HepG2 (cell line): Measurements from ENCODE around the gene AKTIP. TPM values are rescaled to one million over a fixed set of nuclear protein-coding genes. Genes with fewer than 3 reads are reported as not detected.

Experiments used
- ATAC-seq: fragments of 200-7000 bp; cut with Tn5 transposase; 3 replicates; pipeline ENCODE4 v1.9.1; 2020; ENCODE audit warnings: mild to moderate bottlenecking, moderate library complexity
- BruUV-seq: library from RNA; stranded (reverse); fragments of 400-500 nt; replicated peaks from 2 replicates; lab custom pipeline; 2021; lab: Mats Ljungman, UMichigan
- CTCF ChIA-PET: fragments of 300-600 bp; formaldehyde crosslinking; extraction: SDS; loops from one replicate; lab custom pipeline; 2021; ENCODE audit warnings: low total read pairs, inconsistent platforms, low intra/inter-chr PET ratio; lab: Yijun Ruan, JAX
- POLR2A ChIA-PET: fragments of 350-600 bp; sonication (Branson Sonifier 250); formaldehyde crosslinking; loops from one replicate; lab custom pipeline; 2020; ENCODE audit warnings: antibody characterized with exemption, inconsistent platforms; lab: Yijun Ruan, JAX
- DNase-seq: peaks from one replicate; pipeline ENCODE4 v3.0.0-alpha.2; 2015; ENCODE audit warnings: low spot score
- FAIRE-seq: peaks from 3 replicates; lab custom pipeline; 2011; peaks lifted over from hg19 to GRCh38; lab: Jason Lieb, UNC
- H2AFZ ChIP-seq: one replicate; pipeline ENCODE4 v1.6.1; 2011; ENCODE audit warnings: low read length, inconsistent platforms
- H3K27ac ChIP-seq: fragments of 300-600 bp; 3 replicates; pipeline ENCODE4 v1.8.0; 2011; ENCODE audit warnings: mixed run types, mild to moderate bottlenecking, mixed read lengths, low read length, inconsistent platforms; ENCODE audit not compliant: insufficient read depth; ENCODE audit errors: extremely low read length
- H3K27me3 ChIP-seq, 2 experiments: fragments of 200-600 bp in 1 of 2; 2 replicates in 1 of 2; 3 replicates in 1 of 2; pipeline versions ENCODE4 v1.6.0 to v1.8.0; 2011; ENCODE audit warnings: low read length in 2 of 2, mild to moderate bottlenecking in 2 of 2, moderate library complexity in 2 of 2, inconsistent platforms in 1 of 2; ENCODE audit not compliant: insufficient read depth in 2 of 2, control insufficient read depth in 1 of 2
- H3K36me3 ChIP-seq, 2 experiments: fragments of 200-600 bp in 1 of 2; replicated peaks in 1 of 2; 2 replicates in 1 of 2; 3 replicates in 1 of 2; pipeline versions ENCODE4 v1.5.1 to v1.8.0; 2011; ENCODE audit warnings: low read length in 2 of 2, inconsistent platforms in 1 of 2; ENCODE audit not compliant: insufficient read depth in 2 of 2, control insufficient read depth in 1 of 2
- H3K4me1 ChIP-seq: 2 replicates; pipeline ENCODE4 v1.5.1; 2012; ENCODE audit warnings: low read length, inconsistent platforms; ENCODE audit not compliant: insufficient read depth
- H3K4me2 ChIP-seq: 2 replicates; pipeline ENCODE4 v1.6.0; 2011; ENCODE audit warnings: low read depth, low read length, inconsistent platforms
- H3K4me3 ChIP-seq, 3 experiments: fragments of 200-600 bp in 1 of 3; sonication (generic), shearing (Covaris generic) in 1 of 3; replicated peaks in 1 of 3; 2 replicates each; pipeline ENCODE4 v1.5.1; 2011 to 2016; ENCODE audit warnings: low read length in 3 of 3, inconsistent platforms in 2 of 3, low read depth in 2 of 3, mild to moderate bottlenecking in 2 of 3, control low read depth in 1 of 3, mixed read lengths in 1 of 3; ENCODE audit not compliant: insufficient read depth in 1 of 3
- H3K79me2 ChIP-seq: one replicate; pipeline ENCODE4 v1.6.1; 2011; ENCODE audit warnings: low read length, inconsistent platforms; ENCODE audit not compliant: insufficient read depth
- H3K9ac ChIP-seq: 2 replicates; pipeline ENCODE4 v1.6.0; 2011; ENCODE audit warnings: mild to moderate bottlenecking, low read depth, low read length, inconsistent platforms; ENCODE audit not compliant: insufficient read depth
- H3K9me3 ChIP-seq: 2 replicates; pipeline ENCODE4 v1.5.1; 2012; ENCODE audit warnings: mild to moderate bottlenecking, low read length
- H4K20me1 ChIP-seq: 2 replicates; pipeline ENCODE4 v1.6.0; 2011; ENCODE audit warnings: inconsistent platforms, mild to moderate bottlenecking, low read length, moderate library complexity; ENCODE audit not compliant: insufficient read depth
- ARHGAP35 ChIP-seq: sonication (generic); formaldehyde crosslinking; IDR thresholded peaks from 2 replicates; pipeline ENCODE4 v1.9.0; 2022; ENCODE audit warnings: mild to moderate bottlenecking, inconsistent platforms, moderate library complexity, missing genetic modification reagents, borderline replicate concordance
- CAMTA2 ChIP-seq: sonication (generic); formaldehyde crosslinking; IDR thresholded peaks from 2 replicates; pipeline ENCODE4 v1.4.0; 2020; ENCODE audit warnings: mild to moderate bottlenecking, missing genetic modification reagents, borderline replicate concordance
- TCF7 ChIP-seq: sonication (generic); IDR thresholded peaks from 2 replicates; pipeline ENCODE4 v1.6.1; 2016; ENCODE audit warnings: antibody characterized with exemption, low read depth
- ZMYM2 ChIP-seq: sonication (generic); formaldehyde crosslinking; IDR thresholded peaks from 2 replicates; pipeline ENCODE4 v1.8.0; 2022; ENCODE audit warnings: mild to moderate bottlenecking, missing genetic modification reagents
- WGBS: methylation state at CpG from one replicate; pipeline ENCODE4 v1.1.6; 2017; ENCODE audit warnings: low lambda C conversion rate; 5-methylcytosine and 5-hydroxymethylcytosine counted together
- in situ Hi-C: cut with HindIII; loops from 2 replicates; pipeline ENCODE4 v1.10.0; 2017; ENCODE audit warnings: low pct_unique_long_range_greater_than_20kb; ENCODE audit not compliant: extremely low pct_ligation_motif_present
- intact Hi-C: fragments of 100-400 bp; cut with micrococcal nuclease; formaldehyde crosslinking; loops from one replicate; pipeline ENCODE4 v1.10.0; 2022; ENCODE audit not compliant: unreplicated experiment
- polyA plus RNA-seq, 8 experiments: library from polyadenylated mRNA; depleted of rRNA in 3 of 8; stranded (reverse) in 7 of 8; unstranded in 1 of 8; fragments of >200 nt; fragmentation: Illumina TruSeq in 4 of 8; extraction: Trizol in 4 of 8; gene quantifications; 2 replicates each; pipeline versions ENCODE4 v1.2.1 to v1.2.3, GENCODE V29; 2011 to 2016; ENCODE audit warnings: low read depth in 4 of 8, missing spikeins in 1 of 8, mixed read lengths in 1 of 8; ENCODE audit not compliant: insufficient read depth in 1 of 8
- total RNA-seq, 5 experiments: library from RNA; depleted of rRNA; stranded (reverse); fragments of >200 nt; fragmentation: Illumina TruSeq; extraction: Trizol; gene quantifications; 2 replicates each; pipeline ENCODE4 v1.2.3, GENCODE V29; 2016; ENCODE audit warnings: low read depth in 1 of 5
- TF ChIP-seq, protein P1 (sequence below): sonication (generic); formaldehyde crosslinking; IDR thresholded peaks from 2 replicates; pipeline ENCODE4 v1.4.0; 2020; ENCODE audit warnings: missing genetic modification reagents

The AKTIP gene
- total and polyA plus RNA-seq, 2 of the 13 experiments (the other 11 are each of a cell fraction or from before 2014, with no cell fraction given) = 28.8 to 49.0 TPM

- no peak for TF ChIP-seq CAMTA2 (CRISPR knock-in tag)
- TF ChIP-seq, protein P1, sequence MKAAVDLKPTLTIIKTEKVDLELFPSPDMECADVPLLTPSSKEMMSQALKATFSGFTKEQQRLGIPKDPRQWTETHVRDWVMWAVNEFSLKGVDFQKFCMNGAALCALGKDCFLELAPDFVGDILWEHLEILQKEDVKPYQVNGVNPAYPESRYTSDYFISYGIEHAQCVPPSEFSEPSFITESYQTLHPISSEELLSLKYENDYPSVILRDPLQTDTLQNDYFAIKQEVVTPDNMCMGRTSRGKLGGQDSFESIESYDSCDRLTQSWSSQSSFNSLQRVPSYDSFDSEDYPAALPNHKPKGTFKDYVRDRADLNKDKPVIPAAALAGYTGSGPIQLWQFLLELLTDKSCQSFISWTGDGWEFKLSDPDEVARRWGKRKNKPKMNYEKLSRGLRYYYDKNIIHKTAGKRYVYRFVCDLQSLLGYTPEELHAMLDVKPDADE (CRISPR knock-in tag) = no peak
- TF ChIP-seq ARHGAP35 (CRISPR knock-in tag) = no peak
Observed at GRCh38 chr16:53546988-53547391, 44.0 kb upstream of the AKTIP start (continued).

- peaks cover 31% of the 10 kb centered on the region for H3K4me1 ChIP-seq
- BruUV-seq = no TSS peak
- intact Hi-C loops = loop anchor here (10.0 kb wide), 3 partner anchors 229 to 739 kb away; partner anchors contain the start of gene IRX3
- TF ChIP-seq TCF7 (peak; percentile 32; the same call in 1 of the 2 replicates), ZMYM2 (CRISPR knock-in tag) (no peak)
- TF ChIP-seq, all 625 proteins: peak for 1
- ChIA-PET CTCF (no interaction called here), POLR2A (interaction anchor here (1.3 to 1.4 kb wide), 2 partner anchors 34 to 41 kb away, joined by 3 to 10 read pairs; no protein-coding TSS in a partner anchor)
- Histone ChIP-seq H3K4me3 (no peak overlapping the region), H3K9ac (no peak overlapping the region), H3K79me2 (no peaks in the 10 kb centered on the region), H2AFZ (no peak overlapping the region), H3K4me2 (peak overlapping the region; percentile 13; the same call in 1 of the 2 replicates), H3K36me3 (no peaks in the 10 kb centered on the region), H3K9me3 (no peaks in the 10 kb centered on the region), H4K20me1 (no peaks in the 10 kb centered on the region), H3K27ac (no peak overlapping the region), H3K27me3 (peaks cover 0 to 4% of the 10 kb centered on the region in 2 experiments; a peak in 3 of 5 replicates)
- FAIRE-seq = no peak
- no peak for ATAC-seq
- DNase-seq = peak; percentile 18
- in situ Hi-C loops = loop anchor here (10.0 kb wide), 1 partner anchor 1709 kb away; no protein-coding TSS in a partner anchor
- WGBS = 27% methylated on average over 9 of the region's 9 CpGs
Observed at GRCh38 chr16:53545433-53545832, 42.4 kb upstream of the AKTIP start.
